ENCODE data around the gene KLHL15.
A peak's percentile ranks its signal among the peaks of the same experiment; 100 is the strongest.
"Not testable (repeated sequence)": the region's sequence is repeated elsewhere in the genome, so short reads cannot be mapped to it uniquely, and the experiment has no call there.

The KLHL15 gene

GRCh38 chrX:24014388-24015018 lies 12.5 kb downstream of the KLHL15 start:
- peak; percentile 7 for DNase-seq (ENCODE audit: low read depth)

GRCh38 chrX:24012266-24012665 lies 14.7 kb downstream of the KLHL15 start:
- no peak for DNase-seq (ENCODE audit: low read depth)

- DNase-seq (ENCODE audit: low read depth) = no peak
Observed at GRCh38 chrX:24005867-24006266, 21.1 kb downstream of the KLHL15 start.

GRCh38 chrX:24005028-24005427 lies 22.0 kb downstream of the KLHL15 start:
- DNase-seq (ENCODE audit: low read depth) = no peak

GRCh38 chrX:24002792-24003191 lies 24.2 kb downstream of the KLHL15 start:
- DNase-seq (ENCODE audit: low read depth) = no peak

GRCh38 chrX:24002167-24002566 lies 24.8 kb downstream of the KLHL15 start:
- DNase-seq (ENCODE audit: low read depth) = no peak

GRCh38 chrX:23999671-24000070 lies 27.3 kb downstream of the KLHL15 start:
- DNase-seq (ENCODE audit: low read depth) = no peak

- DNase-seq (ENCODE audit: low read depth) = no peak
Observed at GRCh38 chrX:23993012-23993633, 33.9 kb downstream of the KLHL15 start.

GRCh38 chrX:23992431-23992830 lies 34.6 kb downstream of the KLHL15 start:
- no peak for DNase-seq (ENCODE audit: low read depth)

GRCh38 chrX:23990455-23990854 lies 36.5 kb downstream of the KLHL15 start:
- no peak for DNase-seq (ENCODE audit: low read depth)

GRCh38 chrX:23989689-23990088 lies 37.3 kb downstream of the KLHL15 start:
- DNase-seq (ENCODE audit: low read depth) = no peak

GRCh38 chrX:23982891-23983290 lies 44.1 kb downstream of the KLHL15 start:
- no peak for DNase-seq (ENCODE audit: low read depth)

- no peak for DNase-seq (ENCODE audit: low read depth)
Observed at GRCh38 chrX:23981711-23982110, 45.3 kb downstream of the KLHL15 start.

- DNase-seq (ENCODE audit: low read depth) = no peak
Observed at GRCh38 chrX:23981222-23981621, 45.8 kb downstream of the KLHL15 start.

- no peak for DNase-seq (ENCODE audit: low read depth)
Observed at GRCh38 chrX:23980011-23980441, 47.0 kb downstream of the KLHL15 start.

- no peak for DNase-seq (ENCODE audit: low read depth)
Observed at GRCh38 chrX:23978491-23978890, 48.5 kb downstream of the KLHL15 start.

- DNase-seq (ENCODE audit: low read depth) = not testable (repeated sequence)
Observed at GRCh38 chrX:23965630-23966029, 61.4 kb downstream of the KLHL15 start.

GRCh38 chrX:23964191-23964590 lies 62.8 kb downstream of the KLHL15 start:
- no peak for DNase-seq (ENCODE audit: low read depth)

GRCh38 chrX:23959781-23960180 lies 67.2 kb downstream of the KLHL15 start:
- DNase-seq (ENCODE audit: low read depth) = no peak

- no peak for DNase-seq (ENCODE audit: low read depth)
Observed at GRCh38 chrX:23954396-23954795, 72.6 kb downstream of the KLHL15 start.

- no peak for DNase-seq (ENCODE audit: low read depth)
Observed at GRCh38 chrX:23953908-23954269, 73.1 kb downstream of the KLHL15 start.

- peak; percentile 3 for DNase-seq (ENCODE audit: low read depth)
Observed at GRCh38 chrX:23952984-23953907, 73.7 kb downstream of the KLHL15 start.

- no peak for DNase-seq (ENCODE audit: low read depth)
Observed at GRCh38 chrX:23952391-23952790, 74.6 kb downstream of the KLHL15 start.
